Measurements from ENCODE around the gene RASGRP3. TPM values are rescaled to one million over a fixed set of nuclear protein-coding genes. Genes with fewer than 3 reads are reported as not detected.

The RASGRP3 gene
- total and polyA plus RNA-seq, 10 donors = 13.2 to 68.1 (median 44.5) TPM

DNA sequence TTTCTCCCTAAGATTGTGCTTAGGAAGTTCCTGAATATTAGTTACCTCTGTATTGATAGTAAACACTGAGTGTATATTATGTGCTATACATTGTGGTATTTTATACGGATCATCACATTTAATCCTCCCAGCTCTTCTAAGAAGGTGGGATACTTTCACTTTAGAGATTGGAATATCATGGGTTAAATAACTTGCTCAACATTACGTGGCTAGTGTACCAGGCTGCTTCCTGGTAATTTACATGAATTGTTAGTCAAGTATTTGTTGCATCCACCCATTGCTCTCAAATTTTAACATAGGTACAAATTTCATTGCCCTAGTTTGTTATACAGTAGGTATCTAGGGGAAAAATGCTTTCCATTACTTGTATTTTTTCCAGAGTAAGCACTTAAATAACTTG is 101.2 kb downstream of the RASGRP3 start:
- peaks cover 7 to 32% (median 8%) of the 10 kb centered on the region in 6 donors for H3K4me1 ChIP-seq
- 45 to 51% (median 48%) methylated on average over 2 of the region's 2 CpGs for WGBS, 5 donors
- H3K9me3 ChIP-seq = no peaks in the 10 kb centered on the region
- H3K36me3 ChIP-seq = no peaks in the 10 kb centered on the region
- no peak for DNase-seq
- H3K27ac ChIP-seq = no peak overlapping the region
- H3K27me3 ChIP-seq (replicated peaks in 1 of 7) = no peaks in the 10 kb centered on the region
- no peak overlapping the region for H3K4me3 ChIP-seq
- intact Hi-C loops (cut with DNase I; ENCODE audit: low total_unique reads) = no loop called here
- TF ChIP-seq POLR2AphosphoS5 (IDR thresholded peaks at IDR 0.05) (no peak), POLR2A (IDR thresholded peaks at IDR 0.05) (no peak)
- TF ChIP-seq, protein P1, sequence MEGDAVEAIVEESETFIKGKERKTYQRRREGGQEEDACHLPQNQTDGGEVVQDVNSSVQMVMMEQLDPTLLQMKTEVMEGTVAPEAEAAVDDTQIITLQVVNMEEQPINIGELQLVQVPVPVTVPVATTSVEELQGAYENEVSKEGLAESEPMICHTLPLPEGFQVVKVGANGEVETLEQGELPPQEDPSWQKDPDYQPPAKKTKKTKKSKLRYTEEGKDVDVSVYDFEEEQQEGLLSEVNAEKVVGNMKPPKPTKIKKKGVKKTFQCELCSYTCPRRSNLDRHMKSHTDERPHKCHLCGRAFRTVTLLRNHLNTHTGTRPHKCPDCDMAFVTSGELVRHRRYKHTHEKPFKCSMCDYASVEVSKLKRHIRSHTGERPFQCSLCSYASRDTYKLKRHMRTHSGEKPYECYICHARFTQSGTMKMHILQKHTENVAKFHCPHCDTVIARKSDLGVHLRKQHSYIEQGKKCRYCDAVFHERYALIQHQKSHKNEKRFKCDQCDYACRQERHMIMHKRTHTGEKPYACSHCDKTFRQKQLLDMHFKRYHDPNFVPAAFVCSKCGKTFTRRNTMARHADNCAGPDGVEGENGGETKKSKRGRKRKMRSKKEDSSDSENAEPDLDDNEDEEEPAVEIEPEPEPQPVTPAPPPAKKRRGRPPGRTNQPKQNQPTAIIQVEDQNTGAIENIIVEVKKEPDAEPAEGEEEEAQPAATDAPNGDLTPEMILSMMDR (IDR thresholded peaks at IDR 0.05 in 8 of 11, conservative IDR thresholded peaks at IDR 0.05 in 3 of 11) = no peak

DNA sequence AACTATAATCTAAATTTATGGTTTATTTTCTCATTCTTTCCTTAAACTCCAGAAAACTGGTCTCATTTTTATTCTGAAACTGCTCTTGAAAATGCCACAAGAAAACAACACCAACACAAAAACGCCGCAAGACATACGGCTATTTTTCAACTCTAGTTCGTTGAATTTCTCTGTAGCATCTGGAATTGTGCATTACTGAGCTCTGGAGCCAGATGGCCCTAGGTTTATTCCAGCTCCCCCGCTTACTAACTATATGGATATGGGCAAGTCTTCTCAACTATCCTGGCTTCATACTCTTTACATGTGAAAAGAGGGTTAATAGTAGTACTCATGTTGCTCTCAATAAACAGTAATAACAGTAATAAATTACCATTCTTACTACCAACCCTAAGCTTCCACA is 102.8 kb downstream of the RASGRP3 start:
- WGBS, 5 donors = 94 to 99% (median 96%) methylated on average over 5 of the region's 5 CpGs
- Histone ChIP-seq H3K9me3 (no peaks in the 10 kb centered on the region), H3K27me3 (replicated peaks in 1 of 7) (no peaks in the 10 kb centered on the region), H3K27ac (no peak overlapping the region), H3K4me3 (no peak overlapping the region), H3K36me3 (peaks cover 0 to 9% (median 7%) of the 10 kb centered on the region in 6 donors), H3K4me1 (peaks cover 11 to 43% (median 15%) of the 10 kb centered on the region in 6 donors)
- DNase-seq = no peak
- intact Hi-C loops (cut with DNase I; ENCODE audit: low total_unique reads) = no loop called here
- TF ChIP-seq, protein P1 (IDR thresholded peaks at IDR 0.05 in 8 of 11, conservative IDR thresholded peaks at IDR 0.05 in 3 of 11) = no peak
- TF ChIP-seq POLR2AphosphoS5 (IDR thresholded peaks at IDR 0.05) (no peak), POLR2A (IDR thresholded peaks at IDR 0.05) (no peak)

DNA sequence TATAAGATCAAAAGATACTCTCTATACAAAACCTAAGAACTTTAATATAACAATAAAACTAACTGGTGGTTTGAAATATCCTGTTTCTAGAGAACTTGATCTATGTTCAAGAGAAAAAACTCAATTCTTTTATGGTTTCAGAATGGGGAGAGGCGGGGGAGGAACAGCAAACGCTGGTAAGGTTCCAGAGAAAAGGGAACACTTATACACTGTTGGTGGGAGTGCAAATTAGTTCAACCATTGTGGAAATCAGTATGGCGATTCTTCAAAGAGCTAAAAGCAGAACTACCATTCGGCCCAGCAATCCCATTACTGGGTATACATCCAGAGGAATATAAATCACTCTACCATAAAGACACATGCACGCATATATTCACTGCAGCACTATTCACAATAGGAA is 105.4 kb downstream of the RASGRP3 start:
- Histone ChIP-seq H3K4me1 (peaks cover 11 to 43% (median 15%) of the 10 kb centered on the region in 6 donors), H3K4me3 (no peak overlapping the region), H3K36me3 (peaks cover 0 to 36% (median 30%) of the 10 kb centered on the region in 6 donors), H3K9me3 (no peaks in the 10 kb centered on the region), H3K27me3 (replicated peaks in 1 of 7) (no peaks in the 10 kb centered on the region), H3K27ac (peak overlapping the region in 3 of 8 donors; percentile 6 to 39 (median 10))
- no peak for DNase-seq
- 30 to 51% (median 46%) methylated on average over 5 of the region's 5 CpGs for WGBS, 5 donors
- TF ChIP-seq POLR2AphosphoS5 (IDR thresholded peaks at IDR 0.05) (no peak), POLR2A (IDR thresholded peaks at IDR 0.05) (no peak)
- TF ChIP-seq, protein P1 (IDR thresholded peaks at IDR 0.05 in 8 of 11, conservative IDR thresholded peaks at IDR 0.05 in 3 of 11) = no peak
- intact Hi-C loops (cut with DNase I; ENCODE audit: low total_unique reads) = loop anchor here (10.0 kb wide), 2 partner anchors 107 to 807 kb away; partner anchors contain the start of gene RASGRP3

- intact Hi-C loops (cut with DNase I; ENCODE audit: low total_unique reads) = loop anchor here (10.0 kb wide), 2 partner anchors 109 to 809 kb away; partner anchors contain the start of gene RASGRP3
- 23 to 30% (median 26%) methylated on average over 2 of the region's 2 CpGs for WGBS, 5 donors
- Histone ChIP-seq H3K27ac (peak overlapping the region in 4 of 8 donors; percentile 1 to 30 (median 16)), H3K36me3 (peaks cover 0 to 50% (median 39%) of the 10 kb centered on the region in 6 donors), H3K27me3 (replicated peaks in 1 of 7) (no peaks in the 10 kb centered on the region), H3K9me3 (no peaks in the 10 kb centered on the region), H3K4me3 (no peak overlapping the region), H3K4me1 (peaks cover 11 to 33% (median 15%) of the 10 kb centered on the region in 6 donors)
- TF ChIP-seq POLR2AphosphoS5 (IDR thresholded peaks at IDR 0.05) (no peak), POLR2A (IDR thresholded peaks at IDR 0.05) (no peak)
- TF ChIP-seq, protein P1 (IDR thresholded peaks at IDR 0.05 in 8 of 11, conservative IDR thresholded peaks at IDR 0.05 in 3 of 11) = peak; percentile 32 to 84 (median 71)
- no peak for DNase-seq
These were observed 106.9 kb downstream of the RASGRP3 start for GRCh38 chr2:33583194-33583938.
